Activated CD8-positive, alpha-beta T cell treated with anti-CD3 and anti-CD28 coated beads for 36 hours (primary cell): ENCODE data around the gene TRPC4AP. TPM values are rescaled to one million over a fixed set of nuclear protein-coding genes. Genes with fewer than 3 reads are reported as not detected.

ENCODE experiments used
- ATAC-seq: fragments of 200-7000 bp; cut with Tn5 transposase; one replicate; pipeline ENCODE4 v1.10.0; 2021; ENCODE audit warnings: mild to moderate bottlenecking, moderate library complexity
- CTCF ChIA-PET: fragments of 350-600 bp; sonication (Branson Sonifier 250); formaldehyde crosslinking; loops from one replicate; lab custom pipeline; 2021; ENCODE audit warnings: antibody characterized with exemption; lab: Charles Lee
- POLR2A ChIA-PET: fragments of 350-600 bp; sonication (Branson Sonifier 250); formaldehyde crosslinking; loops from one replicate; lab custom pipeline; 2021; ENCODE audit warnings: antibody characterized with exemption; lab: Charles Lee
- DNase-seq: peaks from one replicate; pipeline ENCODE4 v3.0.0-alpha.2; 2020
- H3K27ac Mint-ChIP-seq: one replicate; pipeline ENCODE4 v1.8.0; 2021; ENCODE audit warnings: mild to moderate bottlenecking, mixed read lengths
- H3K27me3 Mint-ChIP-seq: one replicate; pipeline ENCODE4 v1.8.0; 2021; ENCODE audit warnings: mixed read lengths
- H3K36me3 Mint-ChIP-seq: one replicate; pipeline ENCODE4 v1.8.0; 2021; ENCODE audit warnings: low read depth, mixed read lengths
- H3K4me1 Mint-ChIP-seq: one replicate; pipeline ENCODE4 v1.8.0; 2021; ENCODE audit warnings: low read depth, mixed read lengths
- H3K4me3 Mint-ChIP-seq: one replicate; pipeline ENCODE4 v1.8.0; 2021; ENCODE audit warnings: mild to moderate bottlenecking, moderate library complexity, mixed read lengths
- H3K9me3 Mint-ChIP-seq: one replicate; pipeline ENCODE4 v1.8.0; 2021; ENCODE audit warnings: mixed read lengths
- CTCF ChIP-seq: fragments of 200-600 bp; IDR thresholded peaks from one replicate; pipeline ENCODE4 v1.8.0; 2022; ENCODE audit warnings: antibody characterized with exemption, mild to moderate bottlenecking
- intact Hi-C: fragments of 100-400 bp; cut with micrococcal nuclease; formaldehyde crosslinking; loops from one replicate; pipeline ENCODE4 v1.10.0; 2022
- total RNA-seq, 2 experiments: library from RNA; stranded (reverse); gene quantifications; one replicate each; pipeline ENCODE4 v1.2.3, GENCODE V29; 2021

TRPC4AP gene
- total RNA-seq, 2 experiments from 2014 or later = 34.2 to 38.2 TPM

GRCh38 chr20:35122756-35123405 is 30.3 kb upstream of the TRPC4AP start:
- Mint-ChIP-seq H3K27ac (no peak overlapping the region), H3K4me3 (no peak overlapping the region), H3K27me3 (no peaks in the 10 kb centered on the region), H3K9me3 (no peaks in the 10 kb centered on the region), H3K4me1 (no peaks in the 10 kb centered on the region), H3K36me3 (peaks cover 34% of the 10 kb centered on the region)
- DNase-seq (no peak), ATAC-seq (no peak)
- CTCF ChIA-PET = interaction anchor here (1.0 to 2.1 kb wide), 2 partner anchors 27 to 353 kb away, joined by 3 to 9 read pairs; no protein-coding TSS in a partner anchor
- no peak for TF ChIP-seq CTCF
- intact Hi-C loops = no loop called here
- POLR2A ChIA-PET = no interaction called here

DNA sequence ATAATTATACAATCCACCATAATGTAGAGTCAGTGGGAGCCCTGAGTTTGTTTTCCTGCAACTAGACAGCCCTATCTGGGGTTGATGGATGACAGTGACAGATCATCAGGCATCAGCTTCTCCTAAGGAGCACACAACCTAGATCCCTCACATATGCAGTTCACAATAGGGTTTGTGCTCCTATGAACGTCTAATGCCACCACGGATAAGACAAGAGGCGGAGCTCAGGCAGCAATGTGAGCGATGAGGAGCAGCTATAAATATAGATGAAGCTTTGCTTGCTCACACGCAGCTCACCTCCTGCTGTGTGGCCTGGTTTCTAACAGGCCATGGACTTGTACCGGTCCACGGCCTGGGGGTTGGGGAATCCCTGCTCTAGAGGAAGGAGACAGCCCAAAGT is 28.6 kb upstream of the TRPC4AP start:
- no peak for ATAC-seq
- intact Hi-C loops = no loop called here
- ChIA-PET CTCF (no interaction called here), POLR2A (no interaction called here)
- no peak for DNase-seq
- Mint-ChIP-seq H3K4me3 (no peak overlapping the region), H3K36me3 (peaks cover 27% of the 10 kb centered on the region), H3K27ac (no peak overlapping the region), H3K9me3 (no peaks in the 10 kb centered on the region), H3K27me3 (no peaks in the 10 kb centered on the region), H3K4me1 (peaks cover 2% of the 10 kb centered on the region)
- TF ChIP-seq CTCF = no peak

DNA sequence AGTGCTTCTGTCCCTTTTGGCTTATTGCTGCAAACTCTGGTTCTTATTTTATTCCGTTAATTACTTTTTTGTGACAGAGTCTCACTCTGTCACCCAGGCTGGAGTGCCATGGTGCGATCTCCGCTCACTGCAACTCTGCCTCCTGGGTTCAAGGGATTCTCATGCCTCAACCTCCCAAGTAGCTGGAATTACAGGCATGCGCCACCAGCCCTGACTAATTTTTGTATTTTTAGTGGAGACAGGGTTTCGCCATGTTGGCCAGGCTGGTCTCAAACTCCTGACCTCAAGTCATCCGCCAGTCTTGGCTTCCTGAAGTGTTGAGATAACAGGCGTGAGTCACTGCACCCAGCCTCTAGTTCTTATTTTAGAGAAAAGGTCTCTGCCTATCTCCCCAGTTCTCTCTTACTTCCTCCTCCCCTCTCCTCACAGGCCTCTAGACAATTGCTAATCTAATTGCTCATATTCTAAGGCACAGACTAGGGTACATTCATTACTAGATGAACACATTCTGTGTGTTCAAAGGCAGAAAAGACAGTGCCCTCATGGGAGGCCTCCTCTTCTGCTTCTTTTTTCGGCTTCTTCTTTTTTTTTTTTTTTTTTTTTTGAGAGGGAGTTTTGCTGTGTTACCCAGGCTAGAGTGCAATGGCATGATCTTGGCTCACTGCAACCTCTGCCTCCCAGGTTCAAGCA is 27.6 kb upstream of the TRPC4AP start:
- Mint-ChIP-seq H3K4me1 (peaks cover 2% of the 10 kb centered on the region), H3K9me3 (no peaks in the 10 kb centered on the region), H3K36me3 (peaks cover 27% of the 10 kb centered on the region), H3K4me3 (no peak overlapping the region), H3K27ac (peak overlapping the region; percentile 6), H3K27me3 (no peaks in the 10 kb centered on the region)
- DNase-seq (peak; percentile 30), ATAC-seq (peak; percentile 71)
- ChIA-PET CTCF (interaction anchor here (1.8 kb wide), 1 partner anchor 24 kb away, joined by 8 read pairs; no protein-coding TSS in a partner anchor), POLR2A (no interaction called here)
- intact Hi-C loops = no loop called here
- TF ChIP-seq CTCF = no peak

- intact Hi-C loops = no loop called here
- H3K4me1 Mint-ChIP-seq = peaks cover 2% of the 10 kb centered on the region
- ATAC-seq (no peak), DNase-seq (no peak)
- H3K27me3 Mint-ChIP-seq = no peaks in the 10 kb centered on the region
- H3K4me3 Mint-ChIP-seq = no peak overlapping the region
- peaks cover 15% of the 10 kb centered on the region for H3K36me3 Mint-ChIP-seq
- H3K27ac Mint-ChIP-seq = peak overlapping the region; percentile 21
- no peaks in the 10 kb centered on the region for H3K9me3 Mint-ChIP-seq
- POLR2A ChIA-PET = interaction anchor here (1.5 kb wide), 1 partner anchor 21 kb away, joined by 4 read pairs; no protein-coding TSS in a partner anchor
- CTCF ChIA-PET = no interaction called here
- TF ChIP-seq CTCF = no peak
These were observed 25.0 kb upstream of the TRPC4AP start for GRCh38 chr20:35117629-35118028.

DNA sequence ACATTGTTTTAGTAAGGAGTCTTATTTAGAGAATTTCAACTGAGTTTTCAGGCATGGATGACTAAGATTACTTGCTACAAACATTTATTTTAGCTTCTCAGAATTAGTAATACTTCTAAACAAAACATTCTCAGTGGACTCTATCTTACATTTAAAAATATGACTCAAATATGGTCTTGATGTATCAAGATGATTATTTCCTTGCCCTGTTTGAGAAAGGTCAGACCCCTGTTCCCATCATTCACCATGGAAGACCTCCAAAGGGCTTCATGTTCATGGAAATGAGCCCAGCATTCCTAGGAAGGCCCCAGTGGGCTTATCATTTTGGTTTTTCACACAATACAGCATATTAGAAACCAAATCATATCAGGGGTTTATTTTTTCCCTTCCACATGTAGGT is 24.6 kb upstream of the TRPC4AP start:
- H3K9me3 Mint-ChIP-seq = no peaks in the 10 kb centered on the region
- POLR2A ChIA-PET = no interaction called here
- CTCF ChIA-PET = no interaction called here
- H3K4me1 Mint-ChIP-seq = peaks cover 2% of the 10 kb centered on the region
- intact Hi-C loops = no loop called here
- peaks cover 15% of the 10 kb centered on the region for H3K36me3 Mint-ChIP-seq
- H3K4me3 Mint-ChIP-seq = no peak overlapping the region
- DNase-seq (no peak), ATAC-seq (no peak)
- H3K27me3 Mint-ChIP-seq = no peaks in the 10 kb centered on the region
- H3K27ac Mint-ChIP-seq = peak overlapping the region; percentile 58
- no peak for TF ChIP-seq CTCF
